NB4 (cell line): ENCODE data around the gene CCDC142.

Experiments
- DNase-seq: peaks from one replicate; pipeline ENCODE4 v3.0.0; 2010; ENCODE audit warnings: low read depth
- H3K4me3 ChIP-seq: one replicate; pipeline ENCODE4 v1.5.1; 2011; ENCODE audit warnings: mild to moderate bottlenecking, low read depth, low read length, moderate library complexity
- CTCF ChIP-seq: IDR thresholded peaks from one replicate; pipeline ENCODE4 v1.5.1; 2012; ENCODE audit warnings: low read depth, low read length
- MAX ChIP-seq: IDR thresholded peaks from 2 replicates; pipeline ENCODE4 v1.6.1; 2011; ENCODE audit warnings: low read depth, low read length
- MYC ChIP-seq: IDR thresholded peaks from 2 replicates; pipeline ENCODE4 v1.6.1; 2011; ENCODE audit warnings: low read depth, low read length
- POLR2A ChIP-seq: IDR thresholded peaks from 2 replicates; pipeline ENCODE4 v1.6.1; 2011; ENCODE audit warnings: mild to moderate bottlenecking; ENCODE audit not compliant: insufficient read length; ENCODE audit errors: extremely low read depth

The CCDC142 gene

GRCh38 chr2:74502720-74503505, 20.1 kb upstream of the CCDC142 start:
- peak overlapping the region; percentile 43 for H3K4me3 ChIP-seq
- DNase-seq, result peak; percentile 85

GRCh38 chr2:74502147-74502719, 19.4 kb upstream of the CCDC142 start:
- TF ChIP-seq POLR2A (no peak), CTCF (no peak), MYC (no peak), MAX (no peak)
- H3K4me3 ChIP-seq, result no peak overlapping the region
- no peak for DNase-seq

More at GRCh38 chr2:74502720-74503505, 20.1 kb upstream of the CCDC142 start:
- TF ChIP-seq MAX, result 0 out of 2 replicates have a peak, but pooled peaks have one; percentile 13
- TF ChIP-seq CTCF, result peak; percentile 14
- TF ChIP-seq MYC, result no peak
- TF ChIP-seq POLR2A, result no peak

- no peak for DNase-seq
- TF ChIP-seq MYC, result no peak
- no peak for TF ChIP-seq CTCF
- no peak for TF ChIP-seq POLR2A
- no peak for TF ChIP-seq MAX
- no peak overlapping the region for H3K4me3 ChIP-seq
Measured at GRCh38 chr2:74501335-74502071, 18.7 kb upstream of the CCDC142 start.

GRCh38 chr2:74500578-74500946, 17.8 kb upstream of the CCDC142 start:
- DNase-seq, result no peak
- H3K4me3 ChIP-seq, result no peak overlapping the region
- TF ChIP-seq POLR2A (no peak), MAX (no peak)

GRCh38 chr2:74499940-74500577, 17.3 kb upstream of the CCDC142 start:
- DNase-seq, result no peak
- no peak overlapping the region for H3K4me3 ChIP-seq
- TF ChIP-seq MAX, result no peak
- TF ChIP-seq CTCF, result no peak
- no peak for TF ChIP-seq POLR2A
- TF ChIP-seq MYC, result no peak
